Ureter (tissue), 1 donor: ENCODE data around the gene SLC12A1. TPM values are rescaled to one million over a fixed set of nuclear protein-coding genes. Genes with fewer than 3 reads are reported as not detected.

Source experiments
- DNase-seq: peaks from one replicate; pipeline ENCODE4 v3.0.0-alpha.2; 2020; ENCODE audit warnings: low spot score
- total RNA-seq: library from RNA; stranded (reverse); gene quantifications from one replicate; pipeline ENCODE4 v1.2.4, GENCODE V29; 2023
- donor health status: DM: yes; HTN: yes; CAD: no.

The SLC12A1 gene
- total RNA-seq = not detected

DNA sequence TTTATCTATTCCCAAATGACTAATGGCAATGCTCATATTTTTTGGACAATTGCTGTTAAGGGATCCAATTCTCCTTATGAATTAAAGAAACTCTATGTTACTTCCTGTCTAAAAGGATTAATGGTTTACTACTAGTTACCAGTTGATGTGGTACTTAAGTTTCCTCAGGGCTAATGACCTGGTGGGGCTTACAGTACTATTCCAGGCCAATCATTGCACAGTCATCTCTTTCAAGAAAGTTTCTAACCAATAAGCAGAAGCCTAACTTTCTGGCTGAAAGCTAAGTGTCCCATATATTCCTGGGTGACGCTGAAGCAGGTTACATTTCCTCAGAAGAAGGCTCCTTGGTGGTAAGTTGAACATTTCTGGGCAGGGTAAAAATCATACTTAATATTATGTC is at the start of gene SLC12A1:
Gene SLC12A1, plus strand, starts transcription at position 322 of the 400 bp plus-strand sequence. CDS start 1,418 bp downstream, outside the sequence.
- DNase-seq = no peak

DNA sequence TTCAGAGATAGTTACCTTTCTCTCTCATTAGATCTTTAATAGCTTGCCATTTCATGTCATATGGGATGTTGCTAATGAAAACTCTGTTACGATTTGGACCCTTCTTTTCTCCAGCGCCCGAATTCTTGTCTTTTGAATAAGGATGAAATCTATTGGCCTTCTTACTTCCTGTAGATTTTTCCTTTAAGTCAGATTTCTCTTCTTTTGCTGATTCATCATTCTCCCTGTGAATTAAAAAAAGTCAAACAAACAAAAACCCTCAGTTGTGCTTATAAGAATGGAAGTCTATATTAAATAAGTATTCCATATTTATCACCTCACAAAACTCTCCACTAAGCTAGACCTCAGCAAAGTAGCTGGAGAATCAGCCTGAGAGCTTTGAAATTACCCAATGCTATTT is 37.5 kb upstream of the SLC12A1 start:
- DNase-seq = no peak

DNA sequence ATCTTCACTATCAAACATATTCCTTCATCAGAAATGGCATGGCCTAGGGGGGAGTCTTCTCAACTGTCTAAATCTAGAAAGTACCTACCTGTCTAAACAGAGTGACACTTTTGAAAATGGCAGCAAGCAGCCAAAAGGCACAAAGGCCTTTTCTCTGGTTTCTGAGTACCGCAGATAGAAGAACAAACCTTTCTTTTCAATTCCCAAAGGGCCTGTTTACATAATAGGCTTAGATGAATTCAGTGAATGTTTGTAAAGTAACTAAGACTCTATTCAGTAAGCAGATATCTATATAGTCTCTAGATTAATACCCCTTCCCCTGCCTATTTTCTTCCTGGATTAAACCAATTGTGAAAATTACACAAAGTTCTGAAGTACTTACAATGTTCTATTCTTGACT is 35.1 kb upstream of the SLC12A1 start:
- no peak for DNase-seq

DNA sequence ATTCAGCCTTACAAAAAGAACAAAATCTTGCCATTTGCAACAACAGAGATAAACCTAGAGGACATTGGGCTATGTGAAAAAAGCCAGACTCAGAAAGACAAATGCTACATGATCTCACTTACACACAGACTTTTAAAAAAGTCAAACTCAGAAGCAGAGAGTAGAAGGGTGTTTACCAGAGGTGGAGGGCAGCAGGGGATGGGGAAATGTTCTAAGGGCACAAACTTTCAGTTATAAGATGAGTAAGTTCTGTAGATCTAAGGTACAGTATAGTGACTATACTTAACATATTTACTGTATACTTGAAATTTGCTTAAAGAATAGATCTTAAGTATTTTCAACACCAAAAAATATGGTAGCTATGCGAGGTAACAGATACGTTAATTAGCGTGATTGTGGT is 31.0 kb upstream of the SLC12A1 start:
- DNase-seq = no peak

DNA sequence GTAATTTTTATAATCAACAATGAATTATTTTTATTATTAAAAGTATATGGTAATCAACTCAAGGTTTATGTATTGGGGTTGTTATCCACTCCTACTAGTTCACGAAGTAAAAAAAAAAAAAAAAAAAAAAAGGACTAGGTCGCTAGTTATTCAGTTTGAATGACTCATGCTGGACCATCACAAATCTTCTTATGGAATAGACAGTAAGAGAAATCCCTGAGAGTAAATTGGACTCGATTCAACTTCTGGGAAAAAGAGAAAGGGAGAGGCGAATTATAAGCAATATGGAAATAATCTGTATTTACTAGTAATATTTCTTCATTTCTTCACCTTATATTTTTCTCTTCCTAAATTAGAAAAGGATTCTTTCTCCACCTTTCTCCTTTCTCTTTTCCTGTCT is 30.0 kb upstream of the SLC12A1 start:
- DNase-seq = no peak

DNA sequence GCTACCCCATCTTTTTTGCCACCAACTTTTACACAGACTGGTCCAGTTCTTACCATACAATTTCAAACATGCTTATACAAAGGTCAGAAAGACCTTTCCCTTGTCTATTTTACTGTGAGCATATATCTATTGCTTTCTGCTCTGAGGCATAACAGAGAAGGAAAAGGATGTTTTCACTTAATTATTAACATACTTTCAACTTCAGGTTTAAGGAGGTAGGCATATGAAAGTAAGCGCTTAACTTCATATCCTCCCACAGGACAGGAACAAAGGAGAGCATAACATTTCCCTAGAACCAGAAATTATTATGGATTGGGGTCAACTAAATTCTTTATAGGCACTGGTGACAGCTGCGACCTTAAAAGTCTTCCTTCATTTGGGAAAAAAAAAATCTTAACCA is 29.1 kb upstream of the SLC12A1 start:
- no peak for DNase-seq

DNA sequence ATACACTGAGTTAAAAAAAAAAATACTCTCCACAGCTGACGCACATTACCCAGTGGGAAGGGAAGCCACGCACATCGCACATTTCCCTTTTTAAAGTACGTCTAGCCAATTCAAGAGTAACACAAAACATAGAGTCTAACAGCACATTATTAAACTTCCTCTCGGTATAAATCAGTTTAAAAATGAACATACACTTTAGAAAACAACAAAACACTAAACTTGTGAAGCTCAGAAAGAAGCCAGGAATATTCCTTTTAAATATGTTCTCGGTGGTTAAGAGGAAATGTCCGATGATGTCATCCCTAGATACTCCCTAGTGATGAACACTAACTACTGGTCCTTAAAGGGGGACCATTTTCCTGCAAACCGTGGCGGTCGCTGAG is 28.7 kb upstream of the SLC12A1 start:
- no peak for DNase-seq

DNA sequence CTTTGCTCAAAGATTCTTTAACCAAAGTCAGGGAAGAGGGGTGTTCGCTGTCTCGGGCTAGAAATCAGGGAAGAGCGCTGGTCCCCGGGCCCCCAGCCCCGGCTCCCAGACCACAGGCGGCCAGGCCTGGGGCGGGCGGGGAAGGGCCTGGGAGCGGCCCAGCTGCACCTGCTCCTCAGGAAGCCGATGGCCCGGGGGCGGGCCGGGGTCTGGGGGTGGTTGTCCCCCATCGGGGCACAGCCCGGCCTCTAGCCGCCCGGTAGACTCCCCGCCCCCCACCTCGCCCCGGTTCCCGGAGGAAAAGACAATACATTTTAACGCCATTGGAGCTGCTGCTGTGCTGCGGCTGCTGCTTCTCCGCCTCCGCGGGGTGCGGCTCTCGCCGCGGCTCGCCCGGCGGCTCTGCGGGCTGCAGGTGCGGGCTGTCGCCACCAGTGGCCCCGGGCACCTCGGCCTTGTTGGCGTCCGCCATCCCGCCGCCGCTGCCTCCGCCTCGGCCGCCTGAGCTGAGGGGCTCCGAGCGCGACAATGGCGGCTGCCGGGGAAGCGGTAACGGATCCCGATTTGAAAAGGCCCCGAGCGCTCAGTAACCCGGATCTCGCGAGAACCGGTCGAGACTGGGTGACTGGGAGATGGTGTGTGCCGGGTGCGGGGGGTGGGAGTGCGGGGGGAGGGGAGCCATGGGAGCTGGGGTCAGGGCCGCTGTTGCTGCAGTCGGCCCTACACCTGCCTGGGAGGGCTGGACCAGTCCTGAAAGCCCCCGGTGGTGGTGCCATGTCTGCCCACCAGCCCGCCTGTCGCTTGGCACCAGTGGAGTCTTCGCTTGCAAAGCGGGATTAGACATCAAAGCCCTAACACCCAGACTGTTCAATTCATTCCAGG is 28.1 kb upstream of the SLC12A1 start, which contains the start of gene MYEF2:
Gene MYEF2, minus strand, starts transcription at position 530 of the 882 bp plus-strand sequence. Its CDS starts 58 bp downstream, at position 472.
- peak; percentile 64 for DNase-seq

DNA sequence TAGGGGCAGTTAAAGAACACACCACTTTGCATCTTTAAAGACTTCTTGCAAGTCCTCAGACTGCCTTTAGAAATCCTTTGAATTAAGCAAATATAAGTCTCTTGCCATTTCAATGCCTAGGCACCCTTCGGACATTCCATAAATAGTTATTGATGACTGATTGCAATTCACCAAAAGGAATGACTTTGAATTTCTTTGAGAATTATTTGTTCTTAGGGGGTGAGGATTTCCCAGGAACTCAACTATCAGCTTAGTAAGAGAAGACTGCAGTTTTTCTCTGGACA is 27.5 kb upstream of the SLC12A1 start:
- no peak for DNase-seq

DNA sequence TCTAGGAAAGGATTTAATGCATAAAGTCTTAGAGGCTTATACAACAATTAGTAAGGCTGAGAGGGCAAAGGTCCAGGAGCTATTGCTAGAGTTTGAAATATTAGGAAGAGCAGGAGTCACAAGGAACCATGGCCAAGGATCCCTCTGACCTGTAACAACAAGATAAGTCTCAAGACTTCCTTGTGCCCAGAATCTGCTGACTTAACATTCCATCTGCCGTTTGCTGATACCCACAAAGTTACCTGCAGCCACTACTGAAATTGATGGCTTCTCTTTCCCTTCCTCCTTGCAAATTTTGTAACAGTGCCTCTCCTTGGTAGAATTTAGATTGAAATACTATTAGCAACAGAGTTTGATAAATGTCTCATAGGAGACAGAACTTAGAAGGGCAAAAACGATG is 23.4 kb upstream of the SLC12A1 start:
- no peak for DNase-seq

DNA sequence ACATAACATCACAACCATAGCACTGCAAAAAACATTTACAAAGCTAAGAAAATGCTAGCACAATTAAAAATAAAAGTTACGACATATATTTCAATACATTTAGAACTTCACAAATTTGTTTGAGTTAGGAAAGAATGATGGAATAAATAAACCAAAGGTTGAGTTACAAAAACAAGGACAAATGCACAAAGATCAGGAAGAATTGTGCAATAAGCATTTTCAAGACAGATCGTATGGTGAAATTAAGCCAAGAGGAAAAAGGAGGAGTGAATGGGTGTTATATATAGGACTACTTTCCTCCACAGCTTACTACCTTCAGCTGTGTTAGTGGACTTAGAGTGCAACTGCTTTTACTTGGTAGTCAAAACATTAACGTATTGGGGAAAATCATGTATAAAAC is 20.6 kb upstream of the SLC12A1 start:
- no peak for DNase-seq

DNA sequence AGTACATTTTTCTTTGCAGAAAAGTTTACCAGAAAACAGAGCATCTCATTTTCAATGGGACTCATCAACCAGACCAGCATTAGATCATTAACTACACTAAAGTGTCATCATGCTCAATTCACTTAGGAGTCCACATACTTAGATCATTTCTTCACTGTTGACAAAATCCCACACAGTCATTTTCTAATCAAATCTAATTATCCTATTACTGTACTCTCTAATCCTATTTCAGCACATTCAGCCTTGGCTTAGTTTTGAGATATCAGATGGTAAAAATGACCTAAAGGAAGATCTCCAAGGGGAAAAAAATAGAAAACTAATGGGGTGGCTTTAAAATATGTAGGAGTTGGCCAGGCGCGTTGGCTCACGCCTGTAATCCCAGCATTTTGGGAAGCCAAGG is 19.8 kb upstream of the SLC12A1 start:
- no peak for DNase-seq

DNA sequence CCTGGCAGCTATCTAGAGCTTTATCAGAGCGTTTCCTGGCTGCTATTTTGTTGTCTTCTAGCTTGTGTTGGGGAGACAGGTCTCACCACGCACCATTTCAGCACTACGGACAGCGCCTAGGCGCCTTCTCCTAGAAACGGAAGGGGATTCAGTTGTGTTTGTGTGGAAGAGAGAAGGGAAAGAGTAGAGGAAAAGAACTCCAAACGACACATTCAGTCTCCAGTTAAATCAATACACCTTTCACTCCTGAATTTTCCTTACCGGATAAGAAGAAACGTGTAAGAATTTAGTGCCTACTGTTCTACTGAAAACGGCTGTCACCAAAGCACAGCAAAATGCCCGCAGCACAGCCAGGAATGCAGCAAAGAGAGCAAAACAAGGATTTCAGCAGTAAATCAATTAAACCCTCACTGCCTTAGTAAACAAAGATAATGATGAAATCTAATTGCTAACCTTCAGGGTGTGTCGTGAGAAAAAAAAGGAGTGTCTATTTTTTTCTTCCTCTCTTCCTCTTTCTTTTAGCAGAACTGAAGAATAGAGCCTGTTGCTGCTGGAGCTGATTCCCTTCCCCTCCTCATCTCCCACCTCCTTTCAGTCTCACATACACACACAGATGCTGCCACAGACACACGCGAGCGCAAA is 15.0 kb upstream of the SLC12A1 start:
- DNase-seq = peak; percentile 66

DNA sequence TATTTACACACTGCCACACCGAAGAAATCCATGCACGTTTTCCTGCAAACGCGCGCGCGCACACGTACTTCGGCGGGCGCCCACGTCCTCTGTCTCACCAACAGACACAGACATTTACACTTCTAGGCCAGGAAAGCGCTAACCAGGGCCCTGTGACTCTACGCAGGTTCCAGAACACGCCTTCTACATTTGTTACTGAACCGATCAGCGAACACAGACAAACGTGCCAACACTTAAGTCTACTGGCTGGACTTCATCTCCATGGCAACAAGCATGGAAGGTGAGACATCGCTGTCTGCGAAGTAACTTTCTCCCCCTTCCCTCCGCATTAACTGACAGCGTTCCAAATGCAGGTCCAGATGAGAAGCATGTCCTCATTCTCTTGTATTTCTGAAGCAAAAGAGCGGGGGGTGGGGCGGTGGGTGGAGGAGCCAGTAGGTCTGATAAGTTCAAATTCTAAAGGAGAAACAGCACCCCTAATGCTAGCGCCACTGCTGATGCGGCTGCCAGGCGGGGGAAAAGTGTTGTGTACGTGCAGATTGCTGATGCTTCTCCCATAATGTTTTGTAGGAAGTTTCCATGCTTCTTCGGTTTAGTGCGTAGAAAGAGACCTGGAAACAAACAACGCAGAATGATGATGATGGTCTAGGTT is 14.4 kb upstream of the SLC12A1 start, which contains the start of gene CTXN2:
Gene CTXN2, plus strand, starts transcription at position 92 of the 652 bp plus-strand sequence. CDS start 9,636 bp downstream, outside the sequence.
- DNase-seq = no peak

DNA sequence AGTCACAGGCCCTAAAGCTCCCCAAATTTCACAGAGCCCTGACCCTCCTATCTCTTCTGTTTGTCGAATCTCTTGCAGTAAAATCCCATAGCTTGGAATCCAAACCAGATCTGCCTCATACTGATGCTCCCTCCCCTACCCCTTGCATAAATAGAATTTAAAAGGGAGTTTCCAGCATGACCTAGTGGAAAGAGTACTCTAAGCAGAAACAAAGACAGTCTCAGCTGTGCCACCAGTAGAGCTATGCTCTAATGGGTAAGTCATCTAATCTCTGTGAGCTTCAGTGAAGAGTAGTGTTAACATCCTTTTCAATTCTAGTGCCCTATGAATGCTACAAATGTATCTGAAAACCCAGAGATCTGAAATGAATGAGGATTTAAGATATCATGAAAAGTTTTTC is 4.0 kb upstream of the SLC12A1 start:
- no peak for DNase-seq

DNA sequence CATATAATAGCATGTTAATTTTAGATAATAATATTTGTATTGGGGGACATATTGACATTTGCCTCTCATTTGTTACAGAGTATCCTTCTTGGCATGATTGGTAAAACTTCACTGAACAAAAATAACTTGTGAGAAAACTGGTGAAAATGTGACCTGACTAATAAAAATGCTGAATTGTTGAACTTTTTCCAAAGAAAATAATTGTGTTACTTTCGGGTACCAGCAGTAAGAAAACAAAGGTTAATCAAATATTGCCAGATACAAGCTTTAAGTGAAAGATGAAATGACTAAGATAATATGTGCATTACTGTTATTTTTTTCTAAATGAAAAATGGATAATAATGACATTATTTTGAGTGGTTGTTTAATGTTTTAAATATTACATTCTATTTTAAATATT is 15.2 kb downstream of the SLC12A1 start:
- DNase-seq = no peak

DNA sequence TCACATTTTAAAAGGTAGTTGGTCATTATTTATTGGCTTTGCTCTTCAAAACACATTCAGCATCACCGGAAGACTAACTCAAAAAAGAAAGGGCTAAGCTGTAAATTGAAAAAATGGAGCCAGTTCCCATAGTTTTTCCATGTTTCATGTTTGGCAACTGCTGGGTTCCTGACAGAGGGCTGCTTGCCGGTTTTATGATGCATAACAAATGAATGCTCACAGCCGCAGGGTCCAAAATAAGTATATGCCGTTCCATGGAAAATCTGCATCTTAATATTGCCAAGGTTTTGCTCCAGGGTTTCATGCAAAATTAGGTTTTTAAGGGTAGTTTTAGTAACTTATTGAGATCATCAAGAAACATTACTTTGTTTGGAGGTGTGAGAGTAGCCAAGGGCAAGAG is 15.8 kb downstream of the SLC12A1 start:
- no peak for DNase-seq

DNA sequence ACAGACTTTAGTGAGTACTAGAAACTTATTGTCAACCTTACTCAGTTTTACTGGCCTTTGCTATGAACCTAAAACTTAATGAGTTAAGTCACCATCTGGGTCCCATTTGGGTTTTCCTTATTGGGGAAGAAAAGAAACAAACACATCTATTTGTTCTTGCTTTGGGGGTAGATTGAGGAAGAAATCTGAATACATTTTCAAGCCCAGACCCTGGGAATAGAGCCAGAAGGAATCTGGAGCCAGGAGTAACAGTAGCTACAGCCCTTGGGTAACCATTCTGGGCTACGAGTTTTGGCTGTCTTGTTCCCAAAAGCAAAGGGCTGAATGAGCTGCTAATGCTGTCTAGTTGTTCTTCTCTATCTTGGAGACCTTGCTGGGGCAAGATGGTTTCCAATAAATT is 16.5 kb downstream of the SLC12A1 start:
- no peak for DNase-seq

DNA sequence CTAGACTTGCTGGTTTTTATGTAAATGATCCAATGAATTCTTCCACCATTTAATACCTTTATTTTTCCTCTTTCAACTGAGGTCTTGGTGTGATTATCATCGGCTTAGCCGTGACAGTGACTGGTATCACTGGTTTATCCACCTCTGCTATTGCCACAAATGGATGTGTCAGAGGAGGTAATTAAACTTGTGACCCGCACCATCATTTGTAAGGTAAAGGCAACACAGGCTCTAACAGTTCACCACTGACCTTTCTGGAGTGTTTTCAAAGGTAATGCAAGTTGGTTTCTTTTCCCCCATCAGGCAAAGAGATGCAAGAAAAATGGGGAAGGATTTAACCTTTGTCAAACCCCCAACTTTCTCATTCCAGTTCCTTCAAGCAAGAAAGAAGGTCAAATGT is 19.7 kb downstream of the SLC12A1 start:
- no peak for DNase-seq

DNA sequence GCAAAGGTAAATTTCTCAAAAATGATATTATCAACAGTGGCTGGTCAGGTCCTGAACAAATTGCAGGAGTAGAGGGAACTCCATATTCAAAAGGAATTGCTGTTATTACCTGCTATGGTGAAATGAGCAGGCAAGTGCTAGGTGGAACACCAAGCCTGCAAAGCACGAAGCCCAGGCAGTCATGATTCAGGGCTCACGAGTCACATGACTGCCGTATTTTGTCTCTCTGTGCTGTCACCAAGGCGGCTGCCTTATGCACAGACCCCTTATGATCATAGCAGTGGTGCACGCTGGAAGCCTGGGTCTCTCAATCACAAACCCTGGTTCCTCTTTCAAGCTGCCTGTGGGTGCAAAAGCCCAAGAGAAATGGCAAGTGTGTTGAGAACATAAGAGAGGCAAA is 24.4 kb downstream of the SLC12A1 start:
- DNase-seq = no peak

DNA sequence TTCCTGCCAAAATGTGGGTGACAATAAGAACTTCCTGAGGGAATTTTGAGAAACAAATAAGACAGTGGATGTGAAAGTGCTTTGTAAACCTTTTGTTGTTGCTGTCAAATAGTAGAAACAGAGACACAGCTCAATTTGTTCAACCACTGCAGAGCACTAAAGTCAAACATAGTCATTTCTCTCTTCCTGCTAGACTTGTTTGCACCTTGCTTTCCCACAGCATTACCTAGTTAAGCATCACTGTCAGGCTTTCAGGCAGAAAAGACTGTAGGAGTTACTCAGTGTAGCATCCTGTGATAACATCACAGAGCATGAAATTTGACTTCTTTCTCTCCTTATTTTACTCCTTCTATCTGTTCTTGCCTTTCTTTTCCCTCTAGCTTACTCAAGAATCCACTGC is 27.1 kb downstream of the SLC12A1 start:
- DNase-seq = no peak

DNA sequence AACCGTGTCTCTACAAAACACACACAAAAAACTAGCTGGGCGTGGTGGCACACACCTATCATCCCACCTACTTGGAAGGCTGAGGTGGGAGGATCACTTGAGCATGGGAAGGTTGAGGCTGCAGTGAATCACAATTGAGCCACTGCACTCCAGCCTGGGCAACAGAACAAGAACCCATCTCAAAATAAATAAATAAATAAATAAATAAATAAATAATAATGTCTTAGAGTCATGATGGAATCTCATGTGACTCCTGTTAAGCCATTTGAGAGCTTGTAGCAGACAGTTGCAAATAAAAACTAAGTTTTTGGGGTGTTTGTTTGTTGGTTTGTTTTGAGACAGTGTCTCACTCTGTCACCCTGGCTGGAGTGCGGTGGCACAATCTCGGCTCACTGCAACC is 33.2 kb downstream of the SLC12A1 start:
- DNase-seq = no peak

DNA sequence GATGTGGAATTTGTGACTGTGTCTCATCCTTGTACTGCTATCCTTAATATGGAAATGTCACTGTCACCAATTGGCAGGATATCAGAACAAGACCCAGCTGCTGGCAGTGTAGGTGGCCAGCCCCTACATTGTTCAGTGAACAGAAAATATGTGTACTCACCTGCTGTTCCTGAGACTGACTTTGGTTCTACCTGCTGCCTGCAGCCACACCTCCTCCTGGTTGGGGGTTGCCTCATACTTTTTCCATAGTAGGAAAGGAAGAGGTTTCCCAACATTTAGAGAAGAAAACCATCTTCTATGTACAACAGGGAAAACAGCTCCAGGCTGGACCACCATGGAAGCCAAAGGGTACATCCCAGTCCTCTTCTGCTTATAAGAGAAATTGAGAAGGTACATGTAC is 35.9 kb downstream of the SLC12A1 start:
- no peak for DNase-seq
